B cell (primary cell): ENCODE data around the gene TAS2R41. TPM values are rescaled to one million over a fixed set of nuclear protein-coding genes. Genes with fewer than 3 reads are reported as not detected.

Experiments used
- ATAC-seq: fragments of 200-7000 bp; cut with Tn5 transposase; one replicate; pipeline ENCODE4 v1.10.0; 2021; ENCODE audit warnings: low read depth, mild to moderate bottlenecking, moderate number of reproducible peaks, moderate library complexity
- CTCF ChIA-PET: fragments of 350-600 bp; sonication (Branson Sonifier 250); formaldehyde crosslinking; loops from one replicate; lab custom pipeline; 2021; ENCODE audit warnings: antibody characterized with exemption, inconsistent platforms; lab: Charles Lee
- POLR2A ChIA-PET: fragments of 350-600 bp; sonication (Branson Sonifier 250); formaldehyde crosslinking; loops from one replicate; lab custom pipeline; 2021; ENCODE audit warnings: antibody characterized with exemption; lab: Charles Lee
- DNase-seq: peaks from one replicate; pipeline ENCODE4 v3.0.0; 2013
- H2AFZ ChIP-seq: 2 replicates; pipeline ENCODE4 v1.6.1; 2012; ENCODE audit warnings: mild to moderate bottlenecking, low read depth, low read length; ENCODE audit not compliant: insufficient read depth, poor library complexity, severe bottlenecking
- H3K27ac ChIP-seq, 2 donors: 1 replicate in 1 of 2; 2 replicates in 1 of 2; pipeline ENCODE4 v1.5.1; 2012 to 2013; ENCODE audit warnings: low read length in 2 of 2, mild to moderate bottlenecking in 2 of 2, moderate library complexity in 1 of 2
- H3K27me3 ChIP-seq, 4 experiments: fragments of 200-600 bp in 1 of 4; sonication (generic) in 1 of 4; replicated peaks in 1 of 4; 1 replicate in 2 of 4; 2 replicates in 2 of 4; pipeline versions ENCODE4 v1.6.1 to v1.7.0; 2013 to 2016; ENCODE audit warnings: low read length in 3 of 4, mild to moderate bottlenecking in 2 of 4, mixed read lengths in 1 of 4, moderate library complexity in 1 of 4; ENCODE audit not compliant: insufficient read depth in 4 of 4, control insufficient read depth in 3 of 4; ENCODE audit errors: control extremely low read depth in 1 of 4
- H3K36me3 ChIP-seq, 2 experiments: replicated peaks in 1 of 2; 1 replicate in 1 of 2; 2 replicates in 1 of 2; pipeline versions ENCODE4 v1.6.1 to v1.7.1; 2013; ENCODE audit warnings: low read length in 1 of 2; ENCODE audit not compliant: insufficient read depth in 2 of 2, control insufficient read depth in 1 of 2; ENCODE audit errors: control extremely low read depth in 1 of 2, extremely low read depth in 1 of 2
- H3K4me1 ChIP-seq, 2 donors: fragments of 200-600 bp in 1 of 2; sonication (generic) in 1 of 2; 1 replicate in 1 of 2; 2 replicates in 1 of 2; pipeline versions ENCODE4 v1.5.1 to v1.6.1; 2013 to 2017; ENCODE audit warnings: low read length in 2 of 2; ENCODE audit not compliant: control insufficient read depth in 2 of 2, insufficient read depth in 2 of 2
- H3K4me2 ChIP-seq: replicated peaks from 2 replicates; pipeline ENCODE3; 2012; ENCODE audit warnings: mild to moderate bottlenecking, low read depth, low read length; ENCODE audit not compliant: poor library complexity, severe bottlenecking
- H3K4me3 ChIP-seq, 5 experiments: fragments of 200-600 bp in 1 of 5; sonication (generic) in 1 of 5; 1 replicate in 3 of 5; 2 replicates in 2 of 5; pipeline versions ENCODE4 v1.5.1 to v1.7.0; 2011 to 2016; ENCODE audit warnings: low read length in 4 of 5, mild to moderate bottlenecking in 4 of 5, low read depth in 2 of 5, control low read depth in 1 of 5, moderate library complexity in 1 of 5; ENCODE audit not compliant: insufficient read depth in 1 of 5; ENCODE audit errors: control extremely low read depth in 1 of 5, extremely low read depth in 1 of 5
- H3K79me2 ChIP-seq: fragments of 200-600 bp; sonication (generic); one replicate; pipeline ENCODE4 v1.6.0; 2016; ENCODE audit warnings: low read length; ENCODE audit not compliant: control insufficient read depth, insufficient read depth
- H3K9ac ChIP-seq: fragments of 200-600 bp; sonication (generic); 2 replicates; pipeline ENCODE4 v1.6.1; 2017; ENCODE audit warnings: mild to moderate bottlenecking, low read length, moderate library complexity
- H3K9me3 ChIP-seq, 3 donors: one replicate each; pipeline versions ENCODE4 v1.6.1 to v1.7.1; 2013; ENCODE audit warnings: low read length in 2 of 3; ENCODE audit not compliant: control insufficient read depth in 2 of 3, insufficient read depth in 1 of 3; ENCODE audit errors: control extremely low read depth in 1 of 3
- H4K20me1 ChIP-seq: 2 replicates; pipeline ENCODE4 v1.6.0; 2012; ENCODE audit warnings: mild to moderate bottlenecking, low read length; ENCODE audit not compliant: insufficient read depth, control insufficient read depth, poor library complexity, severe bottlenecking
- H3K27ac Mint-ChIP-seq: one replicate; pipeline ENCODE4 v1.8.0; 2021; ENCODE audit warnings: mixed read lengths
- H3K27me3 Mint-ChIP-seq: one replicate; pipeline ENCODE4 v1.8.0; 2021; ENCODE audit warnings: mixed read lengths
- H3K4me1 Mint-ChIP-seq: one replicate; pipeline ENCODE4 v1.8.0; 2021; ENCODE audit warnings: mixed read lengths
- H3K4me3 Mint-ChIP-seq: one replicate; pipeline ENCODE4 v1.8.0; 2021; ENCODE audit warnings: mixed read lengths
- H3K9me3 Mint-ChIP-seq: one replicate; pipeline ENCODE4 v1.8.0; 2022; ENCODE audit warnings: mixed read lengths; ENCODE audit not compliant: insufficient read depth
- CTCF ChIP-seq: fragments of 200-600 bp; IDR thresholded peaks from one replicate; pipeline ENCODE4 v1.8.0; 2022; ENCODE audit warnings: antibody characterized with exemption, mild to moderate bottlenecking
- EZH2 ChIP-seq: IDR thresholded peaks from 2 replicates; pipeline ENCODE4 v1.6.1; 2012; ENCODE audit warnings: borderline replicate concordance, low read depth, mild to moderate bottlenecking, moderate library complexity, low read length; ENCODE audit not compliant: insufficient read depth, poor library complexity, severe bottlenecking
- WGBS: methylation state at CpG from one replicate; pipeline ENCODE4 v1.1.5; 2013; ENCODE audit warnings: missing lambda C conversion rate; ENCODE audit not compliant: insufficient coverage; 5-methylcytosine and 5-hydroxymethylcytosine counted together
- intact Hi-C: fragments of 100-400 bp; cut with micrococcal nuclease; formaldehyde crosslinking; loops from one replicate; pipeline ENCODE4 v1.10.0; 2022
- polyA plus RNA-seq: library from polyadenylated mRNA; depleted of rRNA; stranded (reverse); fragments of >200 nt; gene quantifications from 2 replicates; pipeline ENCODE4 v1.2.3, GENCODE V29; 2012
- total RNA-seq, 2 donors: library from RNA; stranded (reverse); fragments of 120-200 nt in 1 of 2; gene quantifications; 1 replicate in 1 of 2; 2 replicates in 1 of 2; pipeline versions ENCODE4 v1.2.3 to v1.2.4, GENCODE V29; 2013 to 2022

TAS2R41 gene
- total and polyA plus RNA-seq, 2 donors (not counting 1 experiment from before 2014, with no cell fraction given): not detected

GRCh38 chr7:143484119-143484518, 6.4 kb downstream of the TAS2R41 start:
- intact Hi-C loops: no loop called here
- no peaks in the 10 kb centered on the region for H3K27me3 ChIP-seq
- no peak overlapping the region for H3K27ac ChIP-seq
- no peaks in the 10 kb centered on the region for H4K20me1 ChIP-seq
- no peak for TF ChIP-seq CTCF
- no peak for TF ChIP-seq EZH2
- no peaks in the 10 kb centered on the region for H3K9me3 Mint-ChIP-seq
- no peak overlapping the region for H3K4me2 ChIP-seq
- no peak overlapping the region for H3K4me3 Mint-ChIP-seq
- WGBS: 80% methylated on average over 1 of the region's 3 CpGs
- no peak overlapping the region for H3K27ac Mint-ChIP-seq
- DNase-seq (no peak), ATAC-seq (no peak)
- H3K9ac ChIP-seq: no peak overlapping the region
- peaks cover 25% of the 10 kb centered on the region for H3K27me3 Mint-ChIP-seq
- no peaks in the 10 kb centered on the region for H3K79me2 ChIP-seq
- H2AFZ ChIP-seq: no peak overlapping the region
- ChIA-PET POLR2A (no interaction called here), CTCF (no interaction called here)
- H3K4me3 ChIP-seq: no peak overlapping the region
- H3K9me3 ChIP-seq: no peaks in the 10 kb centered on the region
- no peaks in the 10 kb centered on the region for H3K4me1 ChIP-seq
- H3K36me3 ChIP-seq: no peaks in the 10 kb centered on the region
- no peaks in the 10 kb centered on the region for H3K4me1 Mint-ChIP-seq

GRCh38 chr7:143485094-143485493, 7.4 kb downstream of the TAS2R41 start:
- no peak overlapping the region for H3K4me3 Mint-ChIP-seq
- TF ChIP-seq CTCF: no peak
- no peak for TF ChIP-seq EZH2
- Histone ChIP-seq H3K9ac (no peak overlapping the region), H3K79me2 (no peaks in the 10 kb centered on the region), H4K20me1 (no peaks in the 10 kb centered on the region), H3K4me2 (no peak overlapping the region), H3K9me3 (no peaks in the 10 kb centered on the region), H3K4me1 (no peaks in the 10 kb centered on the region), H3K4me3 (no peak overlapping the region), H3K27me3 (no peaks in the 10 kb centered on the region), H2AFZ (no peak overlapping the region), H3K27ac (no peak overlapping the region), H3K36me3 (no peaks in the 10 kb centered on the region)
- ChIA-PET POLR2A (no interaction called here), CTCF (no interaction called here)
- intact Hi-C loops: no loop called here
- peaks cover 28% of the 10 kb centered on the region for H3K27me3 Mint-ChIP-seq
- ATAC-seq (no peak), DNase-seq (no peak)
- H3K27ac Mint-ChIP-seq: no peak overlapping the region
- no peaks in the 10 kb centered on the region for H3K9me3 Mint-ChIP-seq
- no peaks in the 10 kb centered on the region for H3K4me1 Mint-ChIP-seq
